ENCODE results near the gene CD4.

CD4 gene

GRCh38 chr12:6819106-6820030 lies 30.0 kb downstream of the CD4 start:
- Histone ChIP-seq H3K36me3 (ENCODE audit: control insufficient read depth in 2 of 2, insufficient read depth in 1 of 2, low read length in 2 of 2) (peaks cover 0 to 3% of the 10 kb centered on the region in 2 experiments; a peak in 1 of 3 replicates), H3K4me3 (ENCODE audit: low read depth, low read length) (no peak overlapping the region), H3K9me3 (ENCODE audit: control insufficient read depth, insufficient read depth, low read depth, low read length) (no peaks in the 10 kb centered on the region), H3K27ac (ENCODE audit: extremely low read depth, low read depth, low read length) (no peak overlapping the region), H3K4me1 (ENCODE audit: control insufficient read depth, insufficient read depth, low read length) (peaks cover 6% of the 10 kb centered on the region; the same call in 1 of the 2 replicates)
- POLR2A ChIA-PET, result no interaction called here
- CTCF ChIA-PET, result interaction anchor here (1.4 to 2.0 kb wide), 2 partner anchors 53 to 67 kb away, joined by 5 to 9 read pairs; partner anchors contain the start of genes MLF2 and PTMS
- TF ChIP-seq ZNF768 (tag by site-specific recombination; IDR thresholded peaks at IDR 0.05) (no peak), ZNF701 (tag by site-specific recombination; IDR thresholded peaks at IDR 0.05) (no peak), ZNF391 (tag by site-specific recombination; IDR thresholded peaks at IDR 0.05; ENCODE audit: borderline replicate concordance, low read depth) (no peak), ZNF777 (tag by site-specific recombination; IDR thresholded peaks at IDR 0.05; ENCODE audit: borderline replicate concordance) (no peak), ZNF600 (tag by site-specific recombination; IDR thresholded peaks at IDR 0.05) (0 out of 2 replicates have a peak, but pooled peaks have one; percentile 16), SP3 (tag by site-specific recombination; IDR thresholded peaks at IDR 0.05) (no peak)

GRCh38 chr12:6820166-6820565 lies 30.8 kb downstream of the CD4 start:
- ChIA-PET POLR2A (no interaction called here), CTCF (interaction anchor here (1.0 to 8.1 kb wide), 3 partner anchors 15 to 67 kb away, joined by 3 to 116 read pairs (median 5); partner anchors contain the start of genes MLF2 and PTMS)
- no peak overlapping the region for H3K27ac ChIP-seq (ENCODE audit: extremely low read depth, low read depth, low read length)
- no peaks in the 10 kb centered on the region for H3K9me3 ChIP-seq (ENCODE audit: control insufficient read depth, insufficient read depth, low read depth, low read length)
- peaks cover 0 to 3% of the 10 kb centered on the region in 2 experiments; a peak in 1 of 3 replicates for H3K36me3 ChIP-seq (ENCODE audit: control insufficient read depth in 2 of 2, insufficient read depth in 1 of 2, low read length in 2 of 2)
- TF ChIP-seq ZNF639 (tag by site-specific recombination; IDR thresholded peaks at IDR 0.05) (no peak), ZNF175 (tag by site-specific recombination; IDR thresholded peaks at IDR 0.05) (no peak), SALL2 (tag by site-specific recombination; IDR thresholded peaks at IDR 0.05; ENCODE audit: borderline replicate concordance) (no peak), ZNF169 (tag by site-specific recombination; IDR thresholded peaks at IDR 0.05) (no peak), GLIS1 (tag by site-specific recombination; IDR thresholded peaks at IDR 0.05) (no peak)
- no peak overlapping the region for H3K4me3 ChIP-seq (ENCODE audit: low read depth, low read length)
- peaks cover 6% of the 10 kb centered on the region; the same call in 1 of the 2 replicates for H3K4me1 ChIP-seq (ENCODE audit: control insufficient read depth, insufficient read depth, low read length)

GRCh38 chr12:6821591-6822425 lies 32.5 kb downstream of the CD4 start, which contains the start of gene GPR162:
Gene GPR162 (plus strand): TSS chr12:6821821. CDS start chr12:6823899, 2,078 bp downstream.
- peaks cover 6% of the 10 kb centered on the region; the same call in 1 of the 2 replicates for H3K4me1 ChIP-seq (ENCODE audit: control insufficient read depth, insufficient read depth, low read length)
- POLR2A ChIA-PET, result interaction anchor here (0.6 to 2.0 kb wide), 11 partner anchors 9 to 98 kb away, joined by 3 to 11 read pairs (median 6); partner anchors contain the start of genes CDCA3, COPS7A, MLF2 and PTMS
- peak; percentile 67 for TF ChIP-seq EGR2 (tag by site-specific recombination; IDR thresholded peaks at IDR 0.05; ENCODE audit: low read depth)
- TF ChIP-seq ZNF366 (tag by site-specific recombination; conservative IDR thresholded peaks at IDR 0.05), result peak; percentile 90
- TF ChIP-seq ZXDB (tag by site-specific recombination; IDR thresholded peaks at IDR 0.05), result 0 out of 2 replicates have a peak, but pooled peaks have one; percentile 13
- TF ChIP-seq ZEB2 (tag by site-specific recombination; IDR thresholded peaks at IDR 0.05), result peak; percentile 21; the same call in 1 of the 2 replicates
- TF ChIP-seq KLF17 (tag by site-specific recombination; IDR thresholded peaks at IDR 0.05), result peak; percentile 68
- TF ChIP-seq ZNF658 (tag by site-specific recombination; IDR thresholded peaks at IDR 0.05), result no peak
- TF ChIP-seq ZBTB6 (tag by site-specific recombination; IDR thresholded peaks at IDR 0.05), result peak; percentile 84
- TF ChIP-seq GLIS1 (tag by site-specific recombination; IDR thresholded peaks at IDR 0.05), result peak; percentile 38; the same call in 1 of the 2 replicates
- no peak for TF ChIP-seq ZNF623 (tag by site-specific recombination; IDR thresholded peaks at IDR 0.05)
- no peak for TF ChIP-seq ZNF248 (tag by site-specific recombination; IDR thresholded peaks at IDR 0.05)
- 0 out of 2 replicates have a peak, but pooled peaks have one; percentile 32 for TF ChIP-seq ZNF423 (tag by site-specific recombination; IDR thresholded peaks at IDR 0.05)
- TF ChIP-seq PRDM4 (tag by site-specific recombination; IDR thresholded peaks at IDR 0.05), result no peak

More at GRCh38 chr12:6821591-6822425, 32.5 kb downstream of the CD4 start, which contains the start of gene GPR162:
- Histone ChIP-seq H3K36me3 (ENCODE audit: control insufficient read depth in 2 of 2, insufficient read depth in 1 of 2, low read length in 2 of 2) (peaks cover 0 to 3% of the 10 kb centered on the region in 2 experiments; a peak in 1 of 3 replicates), H3K9me3 (ENCODE audit: control insufficient read depth, insufficient read depth, low read depth, low read length) (no peaks in the 10 kb centered on the region), H3K4me3 (ENCODE audit: low read depth, low read length) (peak within 1 kb of the TSS; percentile 29), H3K27ac (ENCODE audit: extremely low read depth, low read depth, low read length) (no peak within 1 kb of the TSS; the same call in 1 of the 2 replicates)
- CTCF ChIA-PET, result interaction anchor here (0.5 to 8.1 kb wide), 8 partner anchors 8 to 229 kb away, joined by 3 to 116 read pairs (median 4); partner anchors contain the start of gene MLF2
